Endometrium (tissue), 2 donors: ENCODE results near the gene CARD8.

ENCODE experiments used
- FAIRE-seq: peaks from 2 replicates; lab custom pipeline; 2012; peaks lifted over from hg19 to GRCh38; lab: Jason Lieb, UNC
- donor health status: control.
- donor health status: control.

CARD8 gene

GRCh38 chr19:48206397-48207093 is 49.2 kb downstream of the CARD8 start:
- no peak for FAIRE-seq

GRCh38 chr19:48203794-48204628 is 51.7 kb downstream of the CARD8 start:
- FAIRE-seq: peak; percentile 92

GRCh38 chr19:48203222-48203793 is 52.4 kb downstream of the CARD8 start:
- FAIRE-seq: no peak

DNA sequence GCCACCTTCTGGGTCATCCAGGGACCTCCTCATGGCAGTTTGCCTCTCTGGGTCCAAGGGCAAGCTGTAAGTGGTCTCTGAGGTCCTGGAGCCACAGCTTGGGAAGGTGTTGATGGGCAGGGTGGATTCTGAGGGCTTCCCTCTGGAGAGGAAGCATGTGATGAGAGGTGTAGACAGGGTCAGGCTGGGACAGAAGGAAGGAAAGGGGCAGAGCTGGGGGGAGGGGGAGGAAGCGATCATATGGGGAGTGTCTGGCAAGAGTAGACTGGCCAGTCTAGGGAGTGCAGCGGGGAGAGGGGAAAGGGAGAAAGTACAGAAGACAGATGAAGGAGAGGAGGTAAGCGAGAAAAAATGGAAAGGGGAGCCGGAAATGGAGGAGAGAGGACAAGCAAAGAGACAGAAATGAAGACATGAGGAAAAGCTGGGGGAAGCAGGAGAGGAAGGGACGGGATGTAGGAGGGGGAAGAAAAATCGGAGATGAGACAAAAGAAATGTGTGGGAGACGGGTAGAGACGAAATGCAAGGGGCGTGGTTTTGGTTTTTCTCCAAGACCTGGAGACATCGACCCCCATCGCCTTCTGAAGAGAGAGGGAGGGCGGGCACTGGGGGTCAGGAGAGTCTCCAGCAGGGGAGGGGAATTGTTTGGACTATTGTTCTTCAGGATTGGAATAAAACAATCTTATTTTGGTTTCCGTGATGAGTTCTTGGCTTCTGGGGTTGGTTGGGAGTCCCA is 58.6 kb downstream of the CARD8 start:
- FAIRE-seq: no peak

- no peak for FAIRE-seq
These were observed 59.4 kb downstream of the CARD8 start for GRCh38 chr19:48196321-48196763.

DNA sequence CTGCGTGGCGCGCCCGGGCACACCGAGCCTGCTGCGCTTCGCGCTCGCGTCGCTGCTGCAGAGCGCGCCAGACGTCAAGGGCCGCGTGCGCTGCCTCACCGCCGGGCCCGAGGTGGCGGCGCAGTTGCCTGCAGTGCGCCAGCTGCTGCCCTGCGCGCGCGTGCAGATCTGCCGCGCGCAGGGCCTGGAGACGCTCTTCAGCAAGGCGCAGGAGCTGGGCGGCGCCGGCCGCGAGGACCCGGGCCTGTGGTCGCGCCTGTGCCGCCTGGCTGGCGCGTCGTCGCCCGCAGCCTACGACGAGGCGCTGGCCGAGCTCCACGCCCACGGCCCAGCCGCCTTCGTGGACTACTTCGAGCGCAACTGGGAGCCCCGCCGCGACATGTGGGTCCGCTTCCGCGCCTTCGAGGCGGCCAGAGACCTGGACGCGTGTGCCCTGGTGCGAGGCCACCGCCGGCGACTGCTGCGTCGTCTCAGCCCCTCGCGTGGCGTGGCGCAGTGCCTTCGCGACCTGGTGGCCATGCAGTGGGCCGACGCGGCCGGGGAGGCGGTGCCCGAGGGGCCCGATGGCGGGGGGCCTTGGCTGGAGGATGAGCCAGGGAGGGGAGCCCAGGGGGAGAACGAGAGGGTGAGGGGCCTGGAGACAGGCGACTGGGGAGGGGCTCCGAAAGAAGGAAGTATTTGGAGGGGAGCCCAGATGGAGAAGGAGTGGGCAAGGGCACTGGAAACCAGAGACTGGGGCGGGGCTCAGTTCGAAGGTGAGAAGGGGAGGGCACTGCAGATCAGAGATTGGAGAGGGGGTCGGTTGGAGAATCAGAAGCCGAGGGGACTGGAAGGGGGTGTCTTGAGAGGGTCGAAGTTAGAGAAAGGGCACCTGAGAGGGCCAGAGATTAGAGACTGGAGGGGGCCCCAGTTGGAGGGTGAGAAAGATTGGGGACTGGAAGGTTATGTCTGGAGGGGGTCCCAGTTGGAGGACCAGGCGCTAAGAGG is 60.6 kb downstream of the CARD8 start:
- no peak for FAIRE-seq

GRCh38 chr19:48194041-48194843 is 61.5 kb downstream of the CARD8 start:
- FAIRE-seq: no peak

- no peak for FAIRE-seq
These were observed 63.0 kb downstream of the CARD8 start for GRCh38 chr19:48192750-48193149.

- no peak for FAIRE-seq
These were observed 64.8 kb downstream of the CARD8 start for GRCh38 chr19:48190885-48191284.

DNA sequence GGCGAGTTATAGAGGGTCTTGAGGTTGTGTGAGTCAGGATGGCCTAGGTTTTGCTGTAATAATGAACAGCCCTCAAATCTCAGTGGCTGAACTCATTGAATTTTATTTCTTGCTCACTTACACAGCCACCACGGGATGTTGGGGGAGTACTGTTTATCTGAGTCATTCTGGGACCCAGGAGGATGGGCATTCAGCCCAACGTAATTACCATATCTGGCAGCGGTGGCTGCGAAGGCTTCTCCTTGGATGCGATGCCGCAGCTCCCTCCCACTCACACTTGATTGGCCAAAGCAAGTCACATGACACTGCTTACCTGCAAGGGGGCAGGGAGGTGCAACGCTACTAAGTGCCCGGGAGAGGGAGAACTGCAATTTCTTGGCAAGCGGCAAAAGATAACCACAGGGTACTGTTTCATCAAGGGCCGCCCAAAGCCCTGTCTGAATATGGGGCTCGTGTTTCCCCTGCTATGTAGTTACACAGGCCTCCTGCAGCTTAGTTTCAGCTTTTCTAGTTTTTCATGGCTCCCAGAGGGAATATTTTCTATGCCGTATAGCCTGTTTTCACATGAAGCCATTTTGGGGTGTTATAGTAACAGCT is 65.3 kb downstream of the CARD8 start:
- FAIRE-seq: no peak

DNA sequence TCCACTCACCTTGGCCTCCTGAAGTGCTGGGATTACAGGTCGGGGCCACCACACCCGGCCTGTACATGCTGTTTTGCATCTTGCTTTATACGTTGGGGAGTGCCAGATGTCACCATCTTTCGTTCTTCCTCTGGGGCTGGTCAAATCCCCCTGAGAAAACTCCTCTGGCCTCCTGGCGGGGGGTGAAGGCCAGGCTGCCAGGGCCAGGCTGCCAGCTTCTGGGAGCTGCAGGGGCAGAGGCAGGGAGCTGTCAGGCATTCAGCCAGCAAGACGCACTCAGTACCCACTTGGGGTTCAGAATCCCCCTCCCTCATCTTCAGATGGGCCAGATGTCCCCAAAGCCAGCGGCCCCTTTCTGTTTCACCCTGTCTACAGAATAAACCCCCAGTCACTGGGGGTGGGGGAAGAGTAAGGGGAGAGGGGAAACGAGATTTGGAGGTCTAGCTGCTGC is 69.1 kb downstream of the CARD8 start:
- FAIRE-seq: no peak

DNA sequence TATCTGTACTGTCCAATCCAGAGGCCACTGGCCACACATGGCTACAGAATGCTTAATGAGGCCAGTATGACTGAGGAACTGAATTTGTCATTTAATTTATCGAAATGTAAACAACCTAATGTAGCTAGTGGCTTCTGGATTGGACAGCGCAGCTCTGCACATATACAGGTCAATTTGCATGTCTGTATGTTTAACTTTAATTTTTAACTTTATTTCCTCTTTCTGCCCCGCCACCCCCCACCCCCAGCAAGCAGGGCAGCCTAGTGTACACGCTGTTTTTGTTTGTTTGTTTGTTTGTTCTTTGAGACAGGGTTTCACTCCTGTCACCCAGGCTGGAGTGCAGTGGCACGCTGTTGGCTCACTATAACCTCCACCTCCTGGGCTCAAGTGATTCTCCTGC is 69.7 kb downstream of the CARD8 start:
- no peak for FAIRE-seq

GRCh38 chr19:48183356-48183755 is 72.4 kb downstream of the CARD8 start:
- no peak for FAIRE-seq

DNA sequence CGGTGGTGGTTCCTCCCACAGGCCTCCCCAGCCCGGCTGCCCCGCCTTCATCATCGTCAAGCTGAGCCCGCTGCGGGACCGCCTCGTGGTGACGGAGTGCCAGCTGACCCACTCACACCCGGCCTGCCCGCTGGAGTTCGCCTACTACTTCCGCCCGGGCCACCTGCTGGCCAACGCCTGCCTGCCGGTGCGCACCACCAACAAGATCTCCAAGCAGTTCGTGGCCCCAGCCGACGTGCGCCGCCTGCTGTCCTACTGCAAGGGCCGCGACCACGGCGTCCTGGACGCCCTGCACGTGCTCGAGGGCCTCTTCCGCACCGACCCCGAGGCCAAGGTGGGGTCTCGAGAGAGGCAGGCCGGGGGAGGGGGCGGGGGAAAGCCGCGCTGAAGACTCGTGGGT is 73.3 kb downstream of the CARD8 start:
- FAIRE-seq: no peak

DNA sequence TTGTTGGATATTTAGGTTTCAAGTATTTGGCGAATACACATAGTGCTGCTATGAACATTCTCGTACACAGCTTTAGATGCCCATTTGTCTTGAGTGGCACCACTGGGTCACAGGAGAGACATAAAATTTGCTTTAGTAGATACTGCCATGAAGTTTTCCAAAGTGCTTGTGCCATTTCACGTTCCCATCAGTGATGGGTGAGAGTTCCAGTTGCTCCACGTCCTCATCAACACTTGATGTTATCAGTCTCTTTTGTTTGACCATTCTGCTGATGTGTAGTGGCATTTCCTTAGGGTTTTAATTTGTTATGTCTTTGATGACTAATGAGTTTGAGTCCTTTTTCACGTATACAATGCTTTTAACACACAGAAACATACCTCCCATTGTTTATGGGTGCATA is 74.2 kb downstream of the CARD8 start:
- FAIRE-seq: no peak

DNA sequence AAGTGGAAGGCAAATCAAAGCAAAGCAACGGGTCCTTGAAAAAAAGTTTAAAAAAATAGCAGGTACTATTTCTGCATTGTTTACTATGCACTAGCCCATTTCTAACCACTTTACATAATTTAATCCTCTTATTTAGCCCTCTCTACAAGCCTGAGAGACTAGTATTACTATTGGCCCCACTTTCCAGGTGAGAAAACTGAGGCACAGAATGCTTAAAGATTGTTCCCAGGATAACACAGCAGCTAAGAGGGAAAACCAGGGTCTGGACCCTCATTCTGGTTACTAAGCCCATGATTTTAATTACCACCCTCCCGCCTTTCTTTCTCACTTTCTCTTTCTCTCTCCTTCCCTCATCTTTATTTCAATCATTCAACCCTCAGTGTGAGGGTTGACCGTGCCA is 79.5 kb downstream of the CARD8 start:
- FAIRE-seq: no peak

- FAIRE-seq: no peak
These were observed 80.1 kb downstream of the CARD8 start for GRCh38 chr19:48175578-48175977.

DNA sequence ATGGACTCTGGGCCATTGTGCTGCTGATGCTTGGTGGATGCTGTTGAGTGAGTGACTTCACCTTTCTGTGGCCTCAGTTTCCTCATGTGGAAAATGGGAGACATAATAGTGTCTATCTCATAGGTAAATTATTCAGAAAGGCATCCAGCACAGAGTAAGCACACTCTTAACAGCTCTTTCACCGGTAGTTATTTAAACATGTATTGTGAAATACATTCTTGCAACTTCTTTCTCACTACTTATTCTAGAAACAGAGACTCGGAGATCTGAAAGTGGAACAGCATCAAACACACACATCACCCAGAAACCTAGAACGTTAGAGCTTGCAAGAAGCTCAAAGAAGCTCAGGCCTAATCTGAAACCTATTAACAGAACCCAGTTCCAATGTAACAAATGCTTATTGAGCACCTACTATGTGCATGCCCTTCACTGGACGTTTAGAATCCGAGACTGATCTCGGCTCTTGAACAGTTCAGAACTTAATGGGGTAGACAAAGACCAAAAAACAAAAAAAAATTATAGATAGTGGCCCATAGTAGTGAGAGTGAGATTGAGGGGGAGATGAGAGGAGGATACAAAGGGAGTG is 81.2 kb downstream of the CARD8 start:
- no peak for FAIRE-seq

GRCh38 chr19:48171710-48172109 is 84.0 kb downstream of the CARD8 start:
- no peak for FAIRE-seq
